Cardiac fibroblast (primary cell): Measurements from ENCODE around the gene TMED8.

Source experiments
- DNase-seq, 2 donors: peaks; one replicate each; pipeline versions ENCODE4 v3.0.0 to v3.0.0-alpha.2; 2010; ENCODE audit warnings: low read depth in 2 of 2
- H3K4me3 ChIP-seq, 2 donors: replicated peaks in 1 of 2; 1 replicate in 1 of 2; 2 replicates in 1 of 2; pipeline ENCODE4 v1.5.1; 2011; ENCODE audit warnings: low read depth in 2 of 2, low read length in 2 of 2, mild to moderate bottlenecking in 2 of 2, moderate library complexity in 1 of 2
- CTCF ChIP-seq: IDR thresholded peaks from one replicate; pipeline ENCODE4 v1.5.1; 2011; ENCODE audit warnings: low read depth, mild to moderate bottlenecking, low read length, inconsistent platforms

Gene TMED8

DNA sequence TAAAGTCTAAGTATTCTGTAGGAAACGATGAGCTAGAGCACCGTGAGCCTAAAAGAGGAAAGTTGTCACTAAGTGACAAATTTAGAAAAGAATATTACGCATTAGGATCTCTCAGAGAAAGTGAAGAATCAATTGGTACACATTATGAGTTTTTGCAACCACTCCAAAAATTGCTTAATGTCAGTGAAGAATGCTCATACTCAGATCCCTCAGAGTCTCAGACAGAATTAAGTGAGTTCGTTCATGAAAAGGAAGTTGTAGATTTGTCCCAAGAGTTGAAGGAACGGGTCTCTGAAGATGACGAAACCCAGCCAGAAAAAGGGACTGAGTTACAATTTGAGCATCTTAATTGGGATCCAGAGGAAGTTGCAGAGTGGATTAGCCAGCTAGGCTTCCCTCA, 1.8 kb upstream of the TMED8 start:
- no peak for TF ChIP-seq CTCF
- no peak overlapping the region for H3K4me3 ChIP-seq
- DNase-seq = no peak

- no peak for DNase-seq
- peak overlapping the region; percentile 70 to 86 for H3K4me3 ChIP-seq
- TF ChIP-seq CTCF = no peak
These were observed 579 bp upstream of the TMED8 start for GRCh38 chr14:77377502-77377844.

DNA sequence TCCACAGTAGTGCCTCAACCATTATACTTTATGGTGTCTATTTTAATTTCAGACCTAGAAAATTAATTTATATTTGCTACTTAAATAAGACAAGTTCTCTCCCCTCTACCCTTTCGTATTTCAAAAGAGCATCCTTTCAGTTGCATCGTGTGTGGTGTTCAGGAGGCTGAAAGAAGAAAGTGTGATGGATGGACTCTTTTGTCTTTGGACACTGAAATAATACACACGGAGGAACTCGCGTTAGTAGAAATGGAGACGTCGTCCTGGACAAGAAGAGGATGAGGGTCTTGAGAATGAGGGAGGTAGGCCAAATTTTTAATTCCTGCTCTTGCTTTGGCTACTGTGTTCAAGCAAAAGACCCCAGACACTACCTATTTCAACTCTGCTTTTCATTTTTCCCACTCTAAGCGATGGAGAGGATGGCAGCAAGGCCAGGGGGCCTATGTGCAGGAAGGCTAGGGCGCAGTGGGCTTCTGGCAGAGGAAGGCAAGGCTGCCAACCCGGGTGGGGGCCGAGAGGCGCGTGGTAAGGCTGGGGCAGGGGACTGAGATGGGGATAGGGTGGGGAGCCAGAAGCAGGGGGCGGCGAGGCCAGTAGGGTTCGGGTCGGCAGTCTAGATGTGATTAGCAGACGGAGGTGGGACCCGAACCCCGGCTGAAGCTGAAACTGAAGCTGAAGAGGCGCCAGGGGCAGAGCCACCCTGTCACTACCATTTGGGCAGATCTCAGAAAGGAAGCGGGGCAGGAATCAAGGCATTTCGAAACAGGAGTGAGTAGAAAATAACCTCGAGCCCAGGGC, 722 bp downstream of the TMED8 start:
- no peak for TF ChIP-seq CTCF
- peak; percentile 22 to 25 for DNase-seq
- peak overlapping the region; percentile 70 to 86 for H3K4me3 ChIP-seq

DNA sequence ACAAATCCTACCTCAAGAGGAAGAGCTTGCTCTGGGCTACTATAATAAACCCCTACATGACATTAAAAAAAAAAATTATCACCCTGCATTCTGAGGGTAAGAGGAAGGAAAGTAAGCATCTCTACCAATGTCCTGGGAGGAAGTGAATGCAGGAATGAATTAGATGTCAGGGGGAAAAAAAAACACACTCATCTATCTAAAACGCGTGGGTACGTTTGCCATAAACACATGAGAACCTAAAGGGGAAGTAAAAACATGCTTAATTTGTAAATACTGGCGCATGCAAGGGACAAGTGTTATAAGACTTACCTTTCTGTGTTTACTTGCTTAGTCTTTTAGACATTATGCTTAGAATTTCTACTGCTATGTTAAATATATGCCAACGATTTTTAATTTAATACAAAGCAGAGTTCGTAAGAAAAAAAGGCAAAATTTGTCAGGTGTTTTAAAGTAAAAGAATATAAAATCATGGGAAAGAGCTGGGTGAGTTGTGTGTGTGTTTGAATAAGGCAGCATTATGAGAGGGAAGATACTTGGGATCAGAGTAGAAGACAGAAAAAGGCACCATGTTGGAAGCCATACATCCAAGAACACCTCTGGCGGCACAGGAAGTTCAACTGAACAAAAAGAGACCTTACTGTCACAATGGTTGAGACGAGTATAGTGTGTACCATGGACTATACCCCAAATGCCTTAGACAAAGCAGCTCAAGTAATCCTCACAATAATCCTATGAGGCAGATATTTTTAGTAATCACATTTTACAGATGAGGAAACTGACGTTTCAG, 1.5 kb downstream of the TMED8 start:
- H3K4me3 ChIP-seq = no peak overlapping the region
- no peak for TF ChIP-seq CTCF
- no peak for DNase-seq

- no peak overlapping the region for H3K4me3 ChIP-seq
- peak; percentile 5 to 50 for DNase-seq
- TF ChIP-seq CTCF = no peak
These were observed 4.5 kb downstream of the TMED8 start for GRCh38 chr14:77372304-77372841.

GRCh38 chr14:77369285-77369684, 7.6 kb downstream of the TMED8 start:
- TF ChIP-seq CTCF = no peak
- H3K4me3 ChIP-seq = no peak overlapping the region
- DNase-seq = no peak
